NCI-H1930 (cell line): ENCODE data around the gene AFAP1L1.
"Not testable (repeated sequence)": the region's sequence is repeated elsewhere in the genome, so short reads cannot be mapped to it uniquely, and the experiment has no call there.

Source experiments
- DNase-seq, 2 experiments: peaks; one replicate each; lab custom pipeline; 2025; lab: John Stamatoyannopoulos, UW

Gene AFAP1L1

GRCh38 chr5:149391076-149391475, 119.4 kb downstream of the AFAP1L1 start:
- not testable (repeated sequence) for DNase-seq
